ENCODE measurements around the gene FAAP100. TPM values are rescaled to one million over a fixed set of nuclear protein-coding genes. Genes with fewer than 3 reads are reported as not detected.

The FAAP100 gene
- 29.4 and 31.2 TPM in 2 replicates for total RNA-seq

GRCh38 chr17:81552244-81553017 lies at the start of gene FAAP100:
Gene FAAP100, minus strand, starts transcription at chr17:81552353. Its CDS starts 23 bp downstream, at chr17:81552330.

GRCh38 chr17:81527591-81528383 lies 24.4 kb downstream of the FAAP100 start, which contains the start of gene FSCN2:
Gene FSCN2, plus strand, starts transcription at chr17:81528377. Its CDS starts 155 bp downstream, at chr17:81528532.

GRCh38 chr17:81512562-81513371 lies 39.4 kb downstream of the FAAP100 start, which contains the start of gene ACTG1:
Gene ACTG1, minus strand, starts transcription at chr17:81512799. Its CDS starts 445 bp downstream, at chr17:81512354.

Other genes with a start within 250 kb of the FAAP100 start
- gene BAHCC1, start 156.9 kb downstream of the FAAP100 start, total RNA-seq: 15.3 and 23.0 TPM in 2 replicates
- gene ACTG1, start 39.6 kb downstream of the FAAP100 start, total RNA-seq: 10,454 and 10,567 TPM in 2 replicates
- 1.2 TPM in 1 of 2 replicates, not detected in the other for gene FSCN2, start 24.0 kb downstream of the FAAP100 start, total RNA-seq
- gene NPLOC4, start 84.8 kb upstream of the FAAP100 start, total RNA-seq: 79.1 and 89.9 TPM in 2 replicates
- gene TSPAN10, start 84.8 kb upstream of the FAAP100 start, total RNA-seq: 0.20 TPM in 1 of 2 replicates, not detected in the other
- 0.20 and 0.25 TPM in 2 replicates for gene PDE6G, start 104.2 kb upstream of the FAAP100 start, total RNA-seq
- 26.7 and 37.2 TPM in 2 replicates for gene OXLD1, start 114.3 kb upstream of the FAAP100 start, total RNA-seq
- 21.9 and 22.1 TPM in 2 replicates for gene CCDC137, start 114.4 kb upstream of the FAAP100 start, total RNA-seq
- 35.6 and 36.0 TPM in 2 replicates for gene ARL16, start 131.4 kb upstream of the FAAP100 start, total RNA-seq
- gene HGS, start 131.7 kb upstream of the FAAP100 start, total RNA-seq: 124 and 135 TPM in 2 replicates
- 145 and 156 TPM in 2 replicates for gene MRPL12, start 151.0 kb upstream of the FAAP100 start, total RNA-seq
- 27.1 and 32.0 TPM in 2 replicates for gene SLC25A10, start 159.9 kb upstream of the FAAP100 start, total RNA-seq

All from mammary microvascular endothelial cell (primary cell).